Stimulated activated CD8-positive, alpha-beta memory T cell treated with anti-CD3 and anti-CD28 coated beads, Interleukin-15, amount 100 ng/mL, for 1 hour (primary cell): Measurements from ENCODE around the gene OR8A1.

Experiments
- DNase-seq: peaks from one replicate; pipeline ENCODE4 v3.0.0-alpha.2; 2020; ENCODE audit warnings: low read depth

Gene OR8A1

GRCh38 chr11:124569697-124570096 is at the start of gene OR8A1:
Gene OR8A1, plus strand, starts transcription at chr11:124569997. Its CDS starts 123 bp downstream, at chr11:124570120.
- no peak for DNase-seq

GRCh38 chr11:124520550-124520854 is 49.3 kb upstream of the OR8A1 start:
- no peak for DNase-seq

- DNase-seq, result no peak
These were observed 36.2 kb upstream of the OR8A1 start for GRCh38 chr11:124533626-124534025.

- DNase-seq, result no peak
These were observed 35.7 kb upstream of the OR8A1 start for GRCh38 chr11:124534051-124534450.

DNA sequence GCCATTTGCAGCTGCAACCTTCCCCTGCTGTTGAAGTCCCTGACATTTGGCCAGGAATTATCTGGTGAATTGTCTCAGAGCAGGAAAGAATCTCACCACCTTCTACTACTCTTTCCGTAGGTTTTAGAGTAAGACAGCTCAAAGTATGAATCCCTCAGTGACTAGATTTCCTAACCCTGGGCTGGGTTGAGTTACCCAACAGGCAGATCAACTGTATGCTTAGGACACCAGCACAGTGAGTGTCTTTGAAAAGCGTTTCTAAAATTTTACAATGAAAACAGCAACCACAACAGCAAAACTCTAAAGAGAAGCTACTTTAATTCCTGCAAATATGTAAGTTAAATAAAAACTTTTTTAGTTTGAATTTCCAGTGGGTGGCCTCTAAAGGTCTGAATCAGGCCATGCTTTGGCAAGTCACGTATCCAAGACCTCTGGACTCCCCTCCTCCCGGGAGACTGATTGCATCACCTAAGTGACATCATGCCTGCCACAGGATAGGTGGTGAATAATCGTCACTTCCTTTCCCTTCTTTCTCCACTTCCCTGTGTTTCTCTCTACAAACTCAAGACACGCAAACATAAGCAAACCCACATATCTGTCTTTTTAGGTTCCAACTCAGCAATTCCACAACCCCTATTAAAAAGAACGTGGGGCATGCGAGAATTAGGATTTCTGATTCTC is 34.1 kb upstream of the OR8A1 start:
- no peak for DNase-seq

DNA sequence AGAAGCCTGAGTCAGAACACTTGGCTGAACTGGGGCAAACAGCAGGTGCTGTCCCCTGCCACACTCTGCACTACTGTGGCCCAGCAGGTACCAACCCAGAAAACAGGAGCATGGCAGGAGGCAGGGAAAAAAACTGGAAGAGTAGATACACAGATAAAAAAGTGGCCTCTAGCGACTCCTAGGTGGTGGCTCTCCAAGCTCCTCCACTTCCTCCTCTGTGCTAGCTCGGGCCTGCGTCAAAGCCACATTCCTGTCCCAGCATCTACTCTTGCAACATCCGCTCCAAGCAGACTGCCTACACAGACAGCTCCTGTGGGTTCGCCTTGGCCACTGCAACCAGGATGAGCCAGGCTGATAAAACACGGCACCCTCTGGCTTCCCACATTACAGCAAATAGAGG is 33.3 kb upstream of the OR8A1 start:
- DNase-seq, result no peak

- DNase-seq, result no peak
These were observed 31.8 kb upstream of the OR8A1 start for GRCh38 chr11:124538019-124538418.

DNA sequence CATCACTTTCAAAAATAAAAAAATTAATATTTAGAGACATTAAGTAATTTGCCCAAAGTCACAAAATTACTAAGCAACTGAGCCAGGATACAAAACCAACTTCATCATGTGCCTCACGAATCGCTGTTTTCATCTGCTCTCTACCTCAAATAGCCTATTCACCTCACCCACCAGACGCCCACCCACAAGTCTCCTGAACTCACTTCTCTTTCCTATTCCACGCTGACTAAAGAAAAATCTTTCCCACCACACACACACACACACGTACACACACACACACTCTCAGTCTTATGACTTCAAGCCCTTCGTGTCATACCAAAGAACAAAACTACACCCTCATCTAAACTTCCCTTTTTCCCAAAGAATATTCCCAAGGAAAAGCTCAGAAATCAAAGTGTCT is 28.6 kb upstream of the OR8A1 start:
- DNase-seq, result no peak

- DNase-seq, result no peak
These were observed 26.7 kb upstream of the OR8A1 start for GRCh38 chr11:124543145-124543544.

DNA sequence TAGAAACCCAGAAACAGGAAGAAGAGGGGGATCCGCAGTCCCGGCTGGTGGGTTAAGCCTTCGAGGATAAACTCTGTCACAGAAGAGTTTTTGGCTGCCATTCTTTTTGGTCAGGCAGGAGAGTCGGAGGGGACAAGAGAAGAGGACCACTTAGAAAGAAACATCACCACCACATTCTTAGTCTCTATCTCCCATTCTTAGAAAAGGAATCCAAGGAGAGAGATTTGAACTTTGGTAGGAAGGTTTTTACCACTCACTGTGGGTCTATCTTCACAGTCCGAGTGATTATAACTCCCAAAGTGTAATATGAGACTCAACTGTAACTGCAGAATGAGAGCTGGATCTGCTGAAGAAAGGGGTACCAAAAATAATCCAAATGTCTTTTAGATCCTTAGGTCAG is 26.2 kb upstream of the OR8A1 start, which contains the start of gene OR8B12:
OR8B12 (minus strand) TSS at position 101 of the 400 bp plus-strand sequence; CDS start at position 101, 0 bp downstream.
- no peak for DNase-seq

GRCh38 chr11:124551189-124551588 is 18.6 kb upstream of the OR8A1 start:
- no peak for DNase-seq

GRCh38 chr11:124551987-124552386 is 17.8 kb upstream of the OR8A1 start:
- DNase-seq, result no peak

DNA sequence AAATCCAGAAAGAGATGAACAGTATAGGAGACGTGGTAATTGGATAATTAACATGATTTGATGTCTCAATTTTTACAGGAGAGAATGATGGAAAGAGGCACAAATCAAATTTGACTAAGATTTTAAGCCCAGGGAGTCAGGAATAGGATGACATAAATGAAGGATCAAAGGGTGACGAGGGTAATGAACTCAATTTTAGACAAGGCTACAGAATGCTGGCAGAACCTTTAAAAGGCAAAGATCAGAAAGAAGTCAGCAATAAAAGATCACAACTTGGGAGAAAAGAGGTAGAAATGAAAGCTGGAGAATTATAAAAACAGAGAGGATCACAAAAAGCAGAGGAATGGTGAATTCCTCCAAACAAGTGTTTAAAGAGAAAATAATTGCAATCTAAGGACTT is 13.0 kb upstream of the OR8A1 start:
- no peak for DNase-seq

DNA sequence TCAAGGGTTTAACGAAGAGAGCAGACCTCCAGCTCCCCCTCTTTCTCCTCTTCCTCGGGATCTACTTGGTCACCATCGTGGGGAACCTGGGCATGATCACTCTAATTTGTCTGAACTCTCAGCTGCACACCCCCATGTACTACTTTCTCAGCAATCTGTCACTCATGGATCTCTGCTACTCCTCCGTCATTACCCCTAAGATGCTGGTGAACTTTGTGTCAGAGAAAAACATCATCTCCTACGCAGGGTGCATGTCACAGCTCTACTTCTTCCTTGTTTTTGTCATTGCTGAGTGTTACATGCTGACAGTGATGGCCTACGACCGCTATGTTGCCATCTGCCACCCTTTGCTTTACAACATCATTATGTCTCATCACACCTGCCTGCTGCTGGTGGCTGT is 363 bp downstream of the OR8A1 start:
- no peak for DNase-seq

- DNase-seq, result no peak
These were observed 8.1 kb downstream of the OR8A1 start for GRCh38 chr11:124577716-124578427.

DNA sequence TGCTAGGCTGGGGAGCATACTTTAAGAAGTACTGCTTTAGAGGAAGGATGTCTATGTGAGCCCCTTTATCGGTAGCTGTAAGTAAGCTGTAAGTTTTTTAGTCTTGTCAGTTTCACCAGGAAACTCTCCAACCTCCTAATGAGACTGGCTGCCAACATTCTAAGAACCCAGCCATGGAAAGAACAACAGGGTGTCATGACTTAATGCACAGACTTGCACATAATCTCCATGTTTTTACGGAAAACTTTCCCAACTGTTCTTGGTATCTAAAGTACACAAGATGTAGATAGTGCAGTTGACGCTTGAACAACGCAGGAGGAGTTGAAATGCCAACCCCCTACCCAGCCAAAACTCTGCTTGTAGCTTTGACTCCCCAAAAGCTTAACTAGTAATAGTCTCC is 9.0 kb downstream of the OR8A1 start:
- DNase-seq, result no peak

- no peak for DNase-seq
These were observed 12.0 kb downstream of the OR8A1 start for GRCh38 chr11:124581817-124582216.

DNA sequence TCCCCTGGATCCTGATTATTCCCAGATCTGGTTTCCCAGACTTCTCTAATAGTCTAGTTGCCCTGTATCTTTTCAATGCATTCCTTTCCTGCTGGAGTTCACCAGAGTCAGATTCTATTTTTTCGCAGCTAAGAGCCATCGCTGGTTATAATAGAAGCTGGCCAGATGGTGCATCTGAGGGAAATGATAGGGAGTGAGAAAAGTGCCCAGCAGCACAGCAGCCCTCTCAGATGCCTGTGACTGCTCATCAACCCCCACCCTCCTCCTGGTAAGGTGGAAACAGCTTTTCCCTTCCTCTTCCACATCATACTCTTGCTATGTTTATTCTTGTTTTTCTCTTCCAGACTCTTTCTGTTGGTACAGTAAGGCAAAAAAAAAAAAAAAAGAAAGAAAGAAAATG is 12.8 kb downstream of the OR8A1 start:
- DNase-seq, result no peak

DNA sequence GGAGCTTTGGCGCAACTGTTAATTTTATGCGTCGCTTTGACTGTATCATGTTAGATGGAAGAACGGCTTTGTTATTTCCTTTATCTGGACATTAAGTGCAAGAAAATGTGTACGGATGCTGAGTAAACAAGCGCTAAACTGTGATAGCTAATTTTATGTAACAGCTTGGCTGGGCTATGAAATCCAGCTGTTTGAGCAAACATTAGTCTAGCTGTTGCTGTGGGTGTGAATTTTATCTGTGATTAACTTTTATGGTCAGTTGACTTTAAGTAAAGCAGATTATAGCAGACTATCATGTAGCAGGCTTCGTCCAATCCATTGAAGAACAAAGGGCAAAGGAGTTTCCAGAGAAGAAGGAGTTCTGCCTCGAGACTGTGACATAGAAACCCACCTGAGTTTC is 14.0 kb downstream of the OR8A1 start:
- no peak for DNase-seq

DNA sequence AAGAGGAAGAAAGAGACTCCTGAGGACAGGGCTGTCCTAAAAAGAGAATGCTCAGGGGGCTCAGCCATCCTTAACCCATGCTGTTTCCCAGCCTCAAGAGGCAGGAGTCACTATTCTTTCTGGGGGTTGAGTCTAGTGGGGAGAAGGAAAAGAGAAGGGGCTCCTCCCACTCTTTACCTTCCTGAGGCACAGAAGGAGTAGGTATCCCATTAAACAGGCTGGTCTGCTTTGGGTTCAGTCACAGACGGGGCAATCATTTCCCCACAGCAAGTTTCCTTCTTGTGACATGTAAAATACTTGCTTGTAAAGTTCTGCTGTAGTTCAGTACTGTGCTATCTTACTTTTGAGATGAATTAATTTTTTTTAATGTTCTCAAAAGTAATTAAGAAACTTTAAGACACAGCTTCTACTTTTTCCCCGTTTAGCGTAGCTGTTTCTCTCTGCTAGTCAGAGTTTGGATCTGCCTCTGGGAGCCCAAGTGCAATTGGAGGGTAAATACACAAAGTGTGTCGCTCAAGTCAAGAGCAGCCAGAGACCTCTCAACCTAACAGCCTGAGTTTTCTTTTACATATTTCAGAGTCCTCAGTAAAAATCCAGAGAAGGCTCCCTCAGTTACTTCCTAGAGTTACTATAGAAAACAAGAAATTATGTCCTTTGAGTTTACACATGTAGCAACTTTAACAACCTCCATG is 15.0 kb downstream of the OR8A1 start:
- no peak for DNase-seq

GRCh38 chr11:124586238-124586860 is 16.6 kb downstream of the OR8A1 start:
- DNase-seq, result peak; percentile 2

DNA sequence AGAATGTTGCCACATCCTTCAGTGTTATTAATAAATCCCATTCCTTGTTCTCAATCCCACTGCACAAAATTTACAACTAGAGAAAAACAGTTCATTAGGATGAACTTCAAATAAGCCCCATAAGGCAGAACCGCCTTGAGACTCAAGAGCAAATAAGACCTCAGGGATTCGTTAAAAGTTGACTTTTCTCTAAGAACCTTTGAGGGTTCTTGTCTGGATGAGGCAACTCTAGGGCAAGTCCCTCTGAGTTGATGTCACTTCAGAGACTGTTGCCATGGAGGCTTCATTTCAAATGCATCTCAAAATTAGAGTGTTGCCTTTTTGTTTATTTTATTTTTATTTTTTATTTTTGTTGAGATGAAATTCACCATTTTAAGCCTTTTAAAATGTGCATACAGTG is 21.6 kb downstream of the OR8A1 start:
- no peak for DNase-seq

DNA sequence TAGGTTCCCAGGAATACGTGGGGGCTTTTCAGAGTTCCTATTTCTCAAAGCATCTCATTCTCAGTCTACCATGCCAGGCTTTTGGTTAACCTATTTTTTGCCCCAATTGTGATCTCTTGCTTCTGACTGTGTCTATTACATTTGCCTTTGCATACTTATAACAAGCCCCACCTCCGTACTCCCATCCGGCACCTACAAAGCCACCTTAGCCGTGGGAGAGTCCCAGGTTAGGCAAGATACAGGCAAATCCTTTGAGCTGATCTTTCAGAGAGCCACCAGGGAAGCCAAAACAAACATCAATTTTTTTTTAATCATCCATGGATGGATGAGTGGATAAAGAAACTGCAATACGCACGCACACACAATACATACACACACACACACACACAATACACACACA is 22.8 kb downstream of the OR8A1 start:
- DNase-seq, result no peak
